Forelimb muscle (tissue), 1 donor: ENCODE measurements around the gene CAT. TPM values are rescaled to one million over a fixed set of nuclear protein-coding genes. Genes with fewer than 3 reads are reported as not detected.
A peak's percentile ranks its signal among the peaks of the same experiment; 100 is the strongest.
"Not testable (repeated sequence)": the region's sequence is repeated elsewhere in the genome, so short reads cannot be mapped to it uniquely, and the experiment has no call there.

Source experiments
- DNase-seq: peaks from one replicate; pipeline ENCODE4 v3.0.0-alpha.2; 2013; ENCODE audit warnings: low read depth
- polyA plus RNA-seq: library from polyadenylated mRNA; unstranded; fragments of 120-200 nt; gene quantifications from one replicate; pipeline ENCODE4 v1.2.1, GENCODE V29; 2013; ENCODE audit not compliant: insufficient read length

CAT gene
- polyA plus RNA-seq, result 68.9 TPM

DNA sequence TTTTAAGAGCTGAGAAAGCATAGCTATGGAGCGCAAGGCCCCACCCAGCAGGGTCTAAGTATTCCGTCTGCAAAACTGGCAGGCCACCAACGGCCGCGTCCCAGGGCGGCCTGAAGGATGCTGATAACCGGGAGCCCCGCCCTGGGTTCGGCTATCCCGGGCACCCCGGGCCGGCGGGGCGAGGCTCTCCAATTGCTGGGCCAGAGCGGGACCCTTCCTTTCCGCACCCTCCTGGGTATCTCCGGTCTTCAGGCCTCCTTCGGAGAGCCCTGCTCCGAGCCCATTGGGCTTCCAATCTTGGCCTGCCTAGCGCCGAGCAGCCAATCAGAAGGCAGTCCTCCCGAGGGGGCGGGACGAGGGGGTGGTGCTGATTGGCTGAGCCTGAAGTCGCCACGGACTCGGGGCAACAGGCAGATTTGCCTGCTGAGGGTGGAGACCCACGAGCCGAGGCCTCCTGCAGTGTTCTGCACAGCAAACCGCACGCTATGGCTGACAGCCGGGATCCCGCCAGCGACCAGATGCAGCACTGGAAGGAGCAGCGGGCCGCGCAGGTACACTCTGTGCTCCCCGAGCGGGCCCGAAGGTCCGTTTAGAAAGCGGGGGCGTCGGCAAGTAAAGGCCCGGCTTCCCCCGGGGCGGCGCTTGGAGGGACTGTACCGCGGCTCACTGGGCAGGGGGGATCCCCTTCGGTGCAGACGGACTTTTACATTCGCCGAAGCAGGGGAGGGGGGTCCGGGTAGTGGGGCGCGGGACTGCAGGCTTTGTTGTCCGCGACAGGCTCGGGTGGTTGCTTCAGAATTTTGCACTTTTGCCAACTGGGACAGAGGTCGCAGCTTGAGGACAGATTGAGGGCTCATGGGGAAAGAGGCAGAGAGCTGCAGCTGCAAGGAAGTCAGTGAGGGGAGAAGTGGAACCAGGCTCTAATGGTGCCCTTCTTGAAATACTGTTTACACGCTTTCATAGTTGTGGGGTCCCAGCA lies at the start of gene CAT:
Gene CAT, plus strand, starts transcription at position 406 of the 979 bp plus-strand sequence. Its CDS starts 80 bp downstream, at position 486.
- peak; percentile 89 for DNase-seq

DNA sequence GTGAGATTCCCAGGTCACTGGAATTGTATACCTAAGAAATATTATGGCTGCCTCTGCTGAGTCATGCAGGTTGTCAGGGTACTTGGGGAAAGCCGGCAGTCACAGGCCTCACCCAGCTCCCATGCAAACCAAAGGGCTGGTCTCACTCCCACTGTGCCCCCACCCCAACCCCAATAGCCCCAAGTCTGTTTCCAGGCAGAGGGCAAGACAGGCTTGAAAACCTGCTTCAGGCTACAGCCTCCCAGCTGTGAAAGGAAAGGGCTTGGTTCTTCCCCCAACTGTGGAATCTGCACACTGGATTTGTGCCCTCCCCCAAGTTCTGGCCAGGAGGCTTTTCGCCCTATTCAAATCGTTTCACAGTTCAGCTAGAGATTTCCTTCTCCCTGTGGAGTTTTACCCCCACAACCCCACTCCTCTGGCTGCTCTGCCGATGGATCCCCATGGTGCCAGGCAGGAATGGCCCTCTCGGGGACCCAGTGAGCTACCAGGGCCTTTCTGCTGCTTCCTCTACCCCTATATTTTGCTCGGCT lies 43.9 kb upstream of the CAT start:
- no peak for DNase-seq

DNA sequence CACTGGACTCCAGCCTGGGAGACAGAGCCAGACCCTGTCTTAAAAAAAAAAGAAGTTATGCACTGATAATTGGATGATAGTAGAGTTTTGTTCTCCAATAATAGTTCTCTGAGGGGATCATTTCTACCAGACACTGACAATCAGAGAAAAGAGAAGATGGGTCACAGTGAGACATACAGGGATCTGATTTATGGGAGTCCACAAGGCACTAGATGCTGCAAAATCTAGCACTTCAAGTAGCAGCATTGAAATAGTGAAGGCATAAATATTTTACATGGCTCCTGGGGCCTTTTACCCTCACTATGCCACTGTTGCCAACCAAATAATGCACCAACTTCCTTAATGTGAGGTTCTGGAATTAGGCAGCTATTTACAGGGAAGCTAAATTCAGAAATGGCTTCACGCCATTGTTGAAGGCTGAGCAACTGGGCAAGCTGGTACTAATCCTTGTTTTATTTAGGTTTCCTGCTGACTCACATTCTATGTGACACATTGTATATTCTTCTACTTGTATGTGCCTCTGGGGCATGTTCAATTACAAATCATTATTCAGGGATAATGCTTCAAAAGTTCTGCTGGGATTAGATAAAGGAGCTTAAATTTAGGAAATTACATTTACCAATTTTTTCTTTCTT lies 42.7 kb upstream of the CAT start:
- DNase-seq, result no peak

DNA sequence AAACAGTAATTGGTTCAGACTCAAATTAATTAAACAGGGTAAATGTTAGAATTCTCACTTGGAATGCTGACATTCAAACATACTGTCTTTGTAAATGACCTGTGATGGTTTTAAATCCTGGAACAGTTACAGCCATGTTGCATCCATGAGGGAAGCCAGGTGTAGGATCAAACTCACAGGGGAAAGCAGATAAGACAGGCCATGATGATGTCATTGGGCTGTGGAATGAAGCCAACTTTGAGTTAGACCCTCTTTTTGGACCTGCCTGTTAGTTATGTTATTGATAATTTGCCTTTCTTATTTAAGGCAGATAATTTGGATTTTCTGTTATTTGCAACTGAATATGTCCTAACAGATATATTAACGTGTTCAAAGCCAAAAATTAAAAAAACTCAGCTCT lies 41.6 kb upstream of the CAT start:
- DNase-seq, result no peak

DNA sequence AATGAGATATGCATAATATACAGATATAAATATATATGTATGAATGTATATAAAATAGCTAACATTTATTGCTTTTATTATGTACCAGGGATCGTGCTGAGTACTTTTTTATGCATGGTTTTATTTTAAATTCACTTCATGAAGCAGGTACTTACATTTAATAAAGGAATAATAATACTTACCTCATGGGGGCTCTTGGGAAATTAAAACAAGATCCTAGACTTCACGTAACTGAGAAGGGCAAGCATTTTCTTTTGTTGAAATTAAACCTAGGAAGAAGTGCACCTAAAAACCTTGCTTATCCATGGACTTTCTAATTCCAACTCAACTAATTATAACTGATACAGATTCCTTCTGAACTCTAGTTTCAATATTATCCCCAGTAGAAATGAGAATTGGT lies 40.9 kb upstream of the CAT start:
- no peak for DNase-seq

DNA sequence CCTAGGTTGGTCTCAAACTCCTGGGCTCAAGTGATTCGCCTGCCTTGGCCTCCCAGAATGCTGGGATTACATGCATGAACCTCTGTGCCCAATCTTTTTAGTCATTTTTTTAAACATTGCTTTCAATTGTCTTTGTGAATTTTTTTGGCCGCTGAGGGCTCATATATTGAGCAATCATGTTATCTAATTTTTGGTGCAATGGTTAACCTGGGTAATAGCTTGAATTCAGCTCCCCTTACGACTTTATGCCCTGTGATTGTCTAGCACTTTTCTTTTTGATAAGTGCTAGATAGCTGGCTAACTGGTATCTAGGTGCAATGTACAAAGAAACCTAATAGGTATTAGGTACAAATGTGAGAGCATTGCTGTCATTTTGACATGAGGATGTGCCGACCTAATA lies 35.3 kb upstream of the CAT start:
- DNase-seq, result no peak

DNA sequence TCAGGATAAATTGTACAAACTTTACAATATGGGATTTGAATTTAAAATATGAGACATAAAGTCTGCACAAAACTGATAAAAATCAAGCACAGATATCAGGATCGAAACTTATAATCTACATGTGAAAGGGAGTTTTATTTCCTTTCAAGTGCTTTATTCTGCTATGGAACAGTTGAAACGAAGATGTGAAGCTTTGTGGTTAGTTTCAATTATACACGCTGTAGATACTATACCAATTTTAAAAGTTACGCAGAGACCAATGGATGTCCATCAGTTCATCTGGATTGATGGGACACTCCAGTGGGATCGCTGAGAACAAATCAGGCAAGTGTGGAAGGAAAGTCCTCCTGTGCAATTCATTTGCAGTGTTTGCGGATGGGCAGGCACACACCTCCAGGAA lies 34.5 kb upstream of the CAT start:
- DNase-seq, result no peak

DNA sequence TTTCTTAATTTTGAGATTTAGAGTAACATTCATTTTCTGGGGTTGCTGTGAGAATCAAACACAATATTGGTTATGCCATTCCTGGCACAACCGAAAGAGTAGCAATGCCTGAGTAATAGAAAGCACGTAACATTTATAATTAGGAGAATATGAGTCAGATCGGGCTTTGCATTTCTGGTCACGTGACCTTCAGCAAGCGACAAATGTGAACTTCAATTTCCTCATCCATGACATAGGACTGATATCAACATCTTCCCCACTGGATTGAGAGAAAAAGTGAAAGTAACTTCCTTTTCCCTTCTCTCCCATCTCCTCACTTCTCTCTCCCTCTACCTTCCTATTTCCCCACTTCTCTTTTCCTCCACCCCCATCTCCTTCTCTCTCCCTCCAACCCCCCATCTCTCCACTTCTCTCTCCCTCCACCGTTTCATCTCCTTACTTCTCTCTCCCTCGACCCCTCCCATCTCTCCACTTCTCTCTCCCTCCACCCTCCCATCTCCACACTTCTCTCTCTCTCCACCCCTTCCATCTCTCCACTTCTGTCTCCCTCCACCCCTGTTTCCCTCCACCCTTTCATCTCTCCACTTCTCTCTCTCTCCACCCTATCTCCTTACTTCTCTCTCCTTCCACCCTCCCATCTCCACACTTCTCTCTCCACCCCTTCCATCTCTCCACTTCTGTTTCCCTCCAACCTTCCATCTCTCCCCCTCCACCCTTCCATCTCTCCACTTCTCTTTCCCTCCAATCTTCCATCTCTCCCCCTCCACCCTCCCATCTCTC lies 33.5 kb upstream of the CAT start:
- DNase-seq, result no peak

DNA sequence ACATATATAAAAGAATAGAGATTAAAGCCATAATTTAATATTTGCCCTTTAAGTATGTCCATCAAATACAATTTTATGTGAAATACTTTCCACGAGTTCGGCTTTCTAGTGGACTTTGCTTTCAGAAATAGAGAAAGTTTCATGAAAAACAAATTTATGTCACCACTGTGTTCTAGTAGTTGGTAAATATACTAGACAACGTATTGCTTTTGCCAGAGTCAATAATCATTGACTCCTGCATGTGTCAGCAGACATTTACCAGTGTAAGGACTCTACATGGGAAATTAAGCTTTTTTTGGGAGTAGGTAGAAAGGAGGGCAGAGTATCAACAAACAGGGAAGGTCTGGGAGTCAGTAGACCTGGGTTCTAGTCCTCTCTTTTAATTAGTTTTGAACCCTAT lies 32.3 kb upstream of the CAT start:
- no peak for DNase-seq

DNA sequence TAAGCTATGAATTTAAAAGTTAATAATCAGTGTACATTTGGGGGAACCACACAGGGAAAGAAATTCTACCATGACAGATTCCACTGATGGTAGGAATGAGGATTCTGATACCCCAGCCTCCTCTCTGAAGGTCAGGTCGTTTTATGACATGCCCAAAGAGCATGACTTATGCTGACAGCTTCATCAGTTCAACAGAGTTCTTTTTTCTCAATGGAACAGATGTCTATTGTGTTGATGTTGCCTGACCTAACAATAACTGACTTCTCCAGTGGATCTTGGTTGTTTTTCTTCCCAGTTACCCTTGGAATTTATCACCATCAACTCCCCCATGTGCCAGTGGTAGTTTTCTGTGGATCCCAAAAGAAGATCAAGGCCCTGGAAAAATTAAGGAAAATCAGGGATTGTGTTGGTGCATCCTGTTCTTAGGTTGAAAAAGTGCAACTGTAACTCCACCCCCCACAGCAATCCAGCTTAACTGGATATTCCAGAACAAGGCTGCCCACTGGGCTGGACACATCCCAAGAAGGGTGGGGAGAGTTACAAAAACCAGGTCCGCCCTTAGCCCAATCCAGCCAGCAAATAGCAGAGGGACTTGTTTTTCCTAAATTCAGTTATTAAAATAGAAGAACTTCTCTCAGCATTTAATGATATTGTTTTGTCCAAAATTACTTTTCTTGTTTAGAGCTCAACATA lies 31.5 kb upstream of the CAT start:
- DNase-seq, result no peak

DNA sequence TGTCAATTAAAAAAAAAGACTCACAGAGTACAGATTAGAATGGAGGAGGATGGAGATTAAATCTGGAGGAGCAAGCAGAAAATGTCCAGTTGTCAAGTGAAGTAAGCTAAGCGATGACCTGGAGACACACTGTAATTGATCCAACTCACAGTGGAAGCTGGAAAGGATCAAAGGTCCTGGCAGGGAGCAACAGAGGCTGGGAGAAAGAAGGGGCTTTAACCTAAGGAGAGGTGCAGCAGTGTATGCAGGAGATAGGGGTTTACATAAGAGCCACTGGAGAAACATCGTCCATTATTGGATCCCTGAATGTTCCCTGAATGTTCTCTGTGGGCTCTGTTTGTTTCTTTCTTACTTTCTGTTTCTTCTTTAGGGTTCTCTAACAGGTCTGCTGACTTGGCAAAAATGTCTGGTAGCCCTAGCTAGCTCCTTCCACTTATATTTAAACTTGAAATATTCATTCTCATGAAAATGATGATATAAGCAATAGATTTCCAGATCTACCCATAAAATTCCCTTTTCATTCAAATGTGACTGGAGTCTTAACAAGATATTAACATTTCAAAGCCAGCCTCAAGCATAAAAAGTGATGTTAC lies 30.1 kb upstream of the CAT start:
- DNase-seq, result no peak

DNA sequence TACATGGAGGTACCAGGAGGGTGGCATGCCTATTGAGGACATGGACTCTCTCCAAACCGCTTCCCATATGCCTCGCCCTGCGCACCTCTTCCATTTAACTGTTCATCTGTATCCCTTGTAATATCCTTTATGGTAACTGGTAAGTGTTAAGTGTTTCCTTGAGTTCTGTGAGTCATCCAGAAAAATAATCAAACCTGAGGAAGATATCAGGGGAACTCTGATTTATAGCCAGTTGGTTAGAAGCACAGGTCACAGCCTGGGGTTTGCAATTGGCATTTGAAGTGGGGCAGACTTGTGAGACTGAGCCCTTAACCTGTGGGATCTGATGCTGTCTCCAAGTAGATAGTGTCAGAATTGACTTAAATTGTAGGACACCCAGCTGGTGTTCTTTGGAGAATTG lies 27.6 kb upstream of the CAT start:
- no peak for DNase-seq

DNA sequence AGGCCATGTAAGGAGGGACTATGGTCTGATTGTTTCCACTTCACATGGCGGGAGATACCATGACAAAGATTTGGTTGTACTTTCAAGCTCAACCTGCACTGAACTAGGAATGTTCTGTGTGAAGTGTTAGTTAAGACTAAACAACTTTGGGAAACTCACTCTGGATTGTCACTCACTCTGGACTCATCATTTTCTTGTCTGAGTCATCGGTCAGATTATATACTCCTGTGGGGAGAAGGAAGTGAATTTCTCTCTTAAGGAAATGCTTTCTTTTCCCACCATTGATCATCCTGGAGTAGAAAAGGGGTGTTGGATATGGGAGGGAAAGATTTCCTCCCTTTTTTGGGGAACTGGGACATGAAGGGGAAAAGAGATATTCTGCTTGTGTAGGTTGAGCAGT lies 26.9 kb upstream of the CAT start:
- DNase-seq, result no peak

DNA sequence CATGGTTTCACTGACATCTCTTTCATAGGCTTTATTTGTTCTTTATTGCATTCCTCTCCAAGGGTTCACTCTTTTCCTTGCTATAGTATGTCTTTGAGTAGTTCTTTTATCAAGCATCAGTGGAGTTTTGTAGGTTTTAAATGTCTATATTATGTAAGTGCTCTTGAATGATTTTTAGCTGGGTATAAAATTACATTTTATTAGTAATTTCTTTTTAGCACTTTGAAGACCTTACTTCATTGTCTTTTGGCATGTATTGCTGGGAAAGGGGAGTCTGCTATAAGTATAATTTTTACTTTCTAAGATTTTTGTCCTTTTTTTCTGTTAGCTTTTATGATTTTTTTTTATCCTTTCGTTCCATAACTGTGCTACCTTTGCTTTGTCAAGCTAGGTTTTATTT lies 25.5 kb upstream of the CAT start:
- no peak for DNase-seq

DNA sequence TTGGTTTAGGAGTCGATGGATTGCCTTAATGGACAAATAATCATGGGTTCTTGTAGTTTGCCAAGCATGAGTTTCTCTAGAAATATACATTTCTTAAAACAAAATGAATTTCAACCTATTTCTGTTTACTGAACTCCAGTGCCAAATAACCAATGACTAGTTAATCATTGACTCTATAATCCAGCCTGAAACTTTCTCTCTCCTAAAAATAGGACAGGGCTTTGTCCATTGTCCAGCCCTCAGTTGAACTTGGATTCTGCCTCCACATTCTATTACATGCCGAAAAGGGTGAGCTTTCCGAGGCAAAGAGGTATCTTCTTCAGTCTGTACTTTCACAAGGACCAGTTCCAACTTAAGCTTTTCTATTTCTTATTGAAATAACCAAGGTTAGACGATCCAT lies 23.2 kb upstream of the CAT start:
- DNase-seq, result no peak

DNA sequence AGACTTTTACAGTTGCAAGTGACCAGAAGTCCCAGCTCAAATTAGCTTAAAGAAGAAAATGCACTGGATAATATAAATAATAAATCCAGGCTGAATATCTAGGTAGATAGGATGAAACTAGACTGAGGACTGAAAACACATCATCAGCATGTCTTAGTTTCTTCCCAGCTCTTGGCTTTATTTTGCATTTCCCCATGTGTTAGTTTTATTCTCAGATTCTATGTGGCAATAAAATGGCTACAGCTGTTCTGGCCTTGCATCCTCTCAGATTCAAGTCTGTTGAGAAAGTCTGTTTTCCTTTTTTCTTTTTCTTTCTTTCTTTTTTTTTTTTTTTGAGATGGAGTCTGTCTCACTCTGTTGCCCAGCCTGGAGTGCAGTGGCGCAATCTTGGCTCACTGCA lies 22.6 kb upstream of the CAT start:
- no peak for DNase-seq

DNA sequence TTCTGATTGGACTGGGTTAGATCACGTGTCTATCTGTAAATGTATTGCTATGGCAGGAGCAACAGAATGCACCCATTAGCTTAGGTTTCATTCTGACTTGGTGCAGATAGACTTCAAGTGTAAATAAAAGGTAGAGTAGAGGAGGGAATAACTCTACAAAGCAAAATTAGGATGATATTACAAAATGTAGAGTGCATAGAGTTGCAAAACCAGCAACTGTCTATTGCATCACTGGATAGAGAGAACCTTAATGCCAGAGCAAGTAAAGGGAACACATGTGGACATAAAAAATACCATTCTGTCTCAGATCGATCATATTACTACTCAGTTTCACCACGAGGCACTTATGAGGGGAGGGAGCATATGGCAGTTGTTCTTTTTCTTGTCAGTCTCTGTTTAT lies 22.0 kb upstream of the CAT start:
- DNase-seq, result no peak

DNA sequence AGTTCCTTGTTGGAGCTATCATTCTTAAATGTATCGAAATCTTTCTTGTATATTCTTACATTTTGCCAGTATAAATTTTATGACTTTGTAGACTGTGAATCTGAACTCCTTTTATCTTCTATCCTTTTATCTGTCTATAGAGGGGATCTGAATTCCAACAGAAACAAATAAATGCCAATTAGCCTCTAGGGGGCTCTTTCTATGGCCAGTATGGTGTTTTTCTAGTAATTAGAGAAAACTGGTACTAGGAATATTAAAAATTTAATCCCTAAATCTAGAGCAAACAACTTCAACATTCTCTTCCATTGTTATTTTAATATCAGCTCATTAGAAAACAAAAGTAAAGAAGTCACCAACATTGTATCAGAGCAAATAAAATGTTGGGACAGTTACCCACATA lies 21.5 kb upstream of the CAT start:
- no peak for DNase-seq

DNA sequence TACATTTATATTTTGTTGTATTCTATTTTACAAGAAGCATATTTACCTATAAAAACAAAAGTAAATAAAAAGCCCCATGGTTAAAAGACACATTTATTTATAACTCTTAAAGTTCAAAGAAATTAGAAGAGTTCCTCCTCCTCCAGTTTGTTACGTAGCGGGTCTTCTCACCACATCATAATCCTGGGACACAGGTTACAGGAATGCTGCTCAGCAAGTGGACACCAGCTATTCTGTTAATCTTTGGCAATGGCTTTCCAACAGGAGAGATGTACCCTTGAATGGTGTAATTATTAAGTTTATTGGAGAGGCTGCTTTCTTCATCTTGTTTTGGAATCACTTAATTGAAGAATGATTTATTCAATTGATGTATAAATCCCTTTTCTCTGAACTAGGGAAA lies 19.6 kb upstream of the CAT start:
- DNase-seq, result no peak

DNA sequence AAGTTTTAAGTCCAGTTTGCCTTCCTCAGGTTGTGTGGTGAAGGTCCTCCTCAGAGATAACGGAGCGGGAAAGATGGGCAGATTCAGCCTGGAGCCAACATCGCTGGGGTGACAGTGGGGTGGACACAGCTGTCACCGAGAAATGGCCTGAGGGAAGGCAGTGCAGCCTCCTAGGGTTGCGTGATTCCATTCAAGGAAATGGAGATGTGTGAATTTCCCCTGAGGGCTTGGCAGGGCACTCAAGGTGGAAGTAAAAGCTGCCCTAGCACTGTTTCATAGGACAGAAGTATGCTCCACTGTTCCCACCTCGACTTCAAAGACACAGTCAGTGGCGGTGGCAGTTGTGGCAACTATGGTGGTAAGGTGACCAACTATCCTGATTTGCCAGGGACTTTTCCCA lies 15.4 kb upstream of the CAT start:
- DNase-seq, result no peak

DNA sequence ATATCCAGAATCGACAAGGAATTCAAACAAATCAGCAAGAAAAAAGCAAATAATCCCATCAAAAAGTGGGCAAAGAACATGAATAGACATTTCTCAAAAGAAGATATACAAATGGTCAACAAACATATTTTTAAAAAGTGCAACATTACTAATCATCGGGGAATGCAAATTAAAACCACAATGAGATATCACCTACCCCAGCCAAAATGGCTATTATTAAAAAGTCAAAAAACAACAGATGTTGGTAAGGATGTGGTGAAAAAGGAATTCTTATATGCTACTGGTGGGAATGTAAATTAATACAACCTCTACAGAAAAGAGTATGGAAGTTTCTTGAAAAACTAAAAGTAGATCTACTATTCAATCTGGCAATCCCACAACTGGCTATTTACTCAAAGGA lies 13.9 kb upstream of the CAT start:
- not testable (repeated sequence) for DNase-seq
